MM.1S (cell line): Measurements from ENCODE around the gene FAM184A.

Source experiments
- EZH2 ChIP-seq: fragments of 300-600 bp; sonication (generic); optimal IDR thresholded peaks from 2 replicates; pipeline ENCODE3; 2017; ENCODE audit warnings: low read depth, mild to moderate bottlenecking, antibody characterized with exemption, low read length, mixed read lengths
- TF ChIP-seq, protein P1 (sequence below): fragments of 300-600 bp; sonication (generic); IDR thresholded peaks from 2 replicates; pipeline ENCODE4 v1.5.1; 2016; ENCODE audit warnings: antibody characterized with exemption, low read length, mixed read lengths

DNA sequence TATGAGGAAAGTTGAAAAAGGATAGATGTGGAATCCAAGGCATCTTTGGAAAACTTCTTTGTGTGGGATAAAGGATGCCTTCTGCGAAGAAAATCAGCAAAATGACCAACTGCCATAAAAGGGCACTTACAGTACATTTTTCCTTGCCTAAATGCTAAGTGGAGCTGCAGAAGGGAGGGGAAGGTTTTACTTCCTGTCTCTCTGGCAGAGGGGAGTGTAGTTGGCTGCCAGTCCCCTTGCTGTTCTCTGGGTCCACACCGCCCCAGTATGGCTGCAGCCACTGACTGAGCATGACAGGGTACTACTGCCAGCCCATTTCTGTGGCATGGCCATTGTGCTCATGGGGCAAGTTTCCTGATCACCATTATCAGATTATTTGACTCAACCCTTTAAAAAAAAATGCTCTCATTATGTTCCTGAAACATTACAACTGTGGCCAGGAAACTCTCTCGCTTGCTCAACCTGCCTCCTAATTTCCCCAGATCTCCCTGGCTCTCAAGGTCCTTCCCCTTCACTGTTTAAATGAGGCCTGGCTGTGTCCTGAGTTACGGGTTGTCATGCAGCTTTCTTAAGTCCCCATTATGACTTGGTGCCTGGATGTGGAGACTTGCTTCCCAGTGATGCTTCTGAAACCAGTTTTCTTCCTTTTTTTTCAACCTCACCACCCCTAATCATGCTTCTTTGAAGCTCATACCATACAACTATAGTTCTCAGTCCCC lies 34.5 kb upstream of the FAM184A start:
- TF ChIP-seq, protein P1, sequence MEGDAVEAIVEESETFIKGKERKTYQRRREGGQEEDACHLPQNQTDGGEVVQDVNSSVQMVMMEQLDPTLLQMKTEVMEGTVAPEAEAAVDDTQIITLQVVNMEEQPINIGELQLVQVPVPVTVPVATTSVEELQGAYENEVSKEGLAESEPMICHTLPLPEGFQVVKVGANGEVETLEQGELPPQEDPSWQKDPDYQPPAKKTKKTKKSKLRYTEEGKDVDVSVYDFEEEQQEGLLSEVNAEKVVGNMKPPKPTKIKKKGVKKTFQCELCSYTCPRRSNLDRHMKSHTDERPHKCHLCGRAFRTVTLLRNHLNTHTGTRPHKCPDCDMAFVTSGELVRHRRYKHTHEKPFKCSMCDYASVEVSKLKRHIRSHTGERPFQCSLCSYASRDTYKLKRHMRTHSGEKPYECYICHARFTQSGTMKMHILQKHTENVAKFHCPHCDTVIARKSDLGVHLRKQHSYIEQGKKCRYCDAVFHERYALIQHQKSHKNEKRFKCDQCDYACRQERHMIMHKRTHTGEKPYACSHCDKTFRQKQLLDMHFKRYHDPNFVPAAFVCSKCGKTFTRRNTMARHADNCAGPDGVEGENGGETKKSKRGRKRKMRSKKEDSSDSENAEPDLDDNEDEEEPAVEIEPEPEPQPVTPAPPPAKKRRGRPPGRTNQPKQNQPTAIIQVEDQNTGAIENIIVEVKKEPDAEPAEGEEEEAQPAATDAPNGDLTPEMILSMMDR, result no peak
- TF ChIP-seq EZH2, result no peak
